ENCODE results near the gene HELT.

DNA sequence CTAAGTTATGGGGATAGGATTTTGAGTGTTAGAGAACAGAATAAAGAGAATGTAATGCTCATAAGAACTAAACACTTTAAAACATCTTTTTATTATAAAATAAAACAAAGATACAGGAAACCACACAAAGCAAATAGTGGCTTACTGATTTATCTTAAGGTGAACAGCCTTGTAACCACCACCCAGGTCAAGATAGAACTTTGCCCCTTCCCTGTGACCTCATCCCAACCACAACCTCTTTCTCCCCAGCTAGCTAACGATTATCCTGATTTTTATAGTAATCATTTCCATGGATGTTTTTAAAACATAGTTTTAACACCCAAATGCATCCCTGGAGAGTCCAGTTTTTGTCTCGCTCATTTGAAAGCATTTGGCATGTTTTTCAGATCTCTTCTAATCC is 17.0 kb downstream of the HELT start:
- TF ChIP-seq, protein P1, sequence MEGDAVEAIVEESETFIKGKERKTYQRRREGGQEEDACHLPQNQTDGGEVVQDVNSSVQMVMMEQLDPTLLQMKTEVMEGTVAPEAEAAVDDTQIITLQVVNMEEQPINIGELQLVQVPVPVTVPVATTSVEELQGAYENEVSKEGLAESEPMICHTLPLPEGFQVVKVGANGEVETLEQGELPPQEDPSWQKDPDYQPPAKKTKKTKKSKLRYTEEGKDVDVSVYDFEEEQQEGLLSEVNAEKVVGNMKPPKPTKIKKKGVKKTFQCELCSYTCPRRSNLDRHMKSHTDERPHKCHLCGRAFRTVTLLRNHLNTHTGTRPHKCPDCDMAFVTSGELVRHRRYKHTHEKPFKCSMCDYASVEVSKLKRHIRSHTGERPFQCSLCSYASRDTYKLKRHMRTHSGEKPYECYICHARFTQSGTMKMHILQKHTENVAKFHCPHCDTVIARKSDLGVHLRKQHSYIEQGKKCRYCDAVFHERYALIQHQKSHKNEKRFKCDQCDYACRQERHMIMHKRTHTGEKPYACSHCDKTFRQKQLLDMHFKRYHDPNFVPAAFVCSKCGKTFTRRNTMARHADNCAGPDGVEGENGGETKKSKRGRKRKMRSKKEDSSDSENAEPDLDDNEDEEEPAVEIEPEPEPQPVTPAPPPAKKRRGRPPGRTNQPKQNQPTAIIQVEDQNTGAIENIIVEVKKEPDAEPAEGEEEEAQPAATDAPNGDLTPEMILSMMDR (conservative IDR thresholded peaks at IDR 0.05; ENCODE audit: low read depth, low read length), result no peak
- TF ChIP-seq CHD1 (IDR thresholded peaks at IDR 0.05; ENCODE audit: low read depth, low read length), result no peak
- no peak for TF ChIP-seq MXI1 (IDR thresholded peaks at IDR 0.05; ENCODE audit: borderline replicate concordance, low read depth, low read length)
- TF ChIP-seq MAZ (IDR thresholded peaks at IDR 0.05; ENCODE audit: borderline replicate concordance, low read depth, low read length), result no peak
- no peak for TF ChIP-seq POLR2A (IDR thresholded peaks at IDR 0.05; ENCODE audit: low read depth, low read length)
- TF ChIP-seq CEBPB (IDR thresholded peaks at IDR 0.05; ENCODE audit: low read depth, low read length), result no peak
- no peak for TF ChIP-seq SMC3 (IDR thresholded peaks at IDR 0.05; ENCODE audit: low read depth, low read length)
- TF ChIP-seq BHLHE40 (IDR thresholded peaks at IDR 0.05; ENCODE audit: low read depth, low read length), result no peak
- TF ChIP-seq RAD21 (IDR thresholded peaks at IDR 0.05; ENCODE audit: low read length), result no peak
- TF ChIP-seq RCOR1 (IDR thresholded peaks at IDR 0.05; ENCODE audit: insufficient replicate concordance, low read length), result no peak
- TF ChIP-seq, protein P2, sequence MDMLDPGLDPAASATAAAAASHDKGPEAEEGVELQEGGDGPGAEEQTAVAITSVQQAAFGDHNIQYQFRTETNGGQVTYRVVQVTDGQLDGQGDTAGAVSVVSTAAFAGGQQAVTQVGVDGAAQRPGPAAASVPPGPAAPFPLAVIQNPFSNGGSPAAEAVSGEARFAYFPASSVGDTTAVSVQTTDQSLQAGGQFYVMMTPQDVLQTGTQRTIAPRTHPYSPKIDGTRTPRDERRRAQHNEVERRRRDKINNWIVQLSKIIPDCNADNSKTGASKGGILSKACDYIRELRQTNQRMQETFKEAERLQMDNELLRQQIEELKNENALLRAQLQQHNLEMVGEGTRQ (IDR thresholded peaks at IDR 0.05; ENCODE audit: low read depth, low read length), result no peak
- TF ChIP-seq FOS (IDR thresholded peaks at IDR 0.05; ENCODE audit: low read depth, low read length), result no peak
- no peak for TF ChIP-seq RFX5 (IDR thresholded peaks at IDR 0.05; ENCODE audit: low read depth, low read length)
